Activated T-helper 17 cell treated with anti-CD3 and anti-CD28 coated beads, Interleukin-2, amount 50 U/mL, for 72 hours (primary cell): ENCODE results near the gene IKBKG. TPM values are rescaled to one million over a fixed set of nuclear protein-coding genes. Genes with fewer than 3 reads are reported as not detected.
"Not testable (repeated sequence)": the region's sequence is repeated elsewhere in the genome, so short reads cannot be mapped to it uniquely, and the experiment has no call there.

Experiments
- ATAC-seq: fragments of 150-1000 bp; cut with Tn5 transposase; replicated peaks from 2 replicates; pipeline ENCODE4 v1.10.0; 2021; ENCODE audit warnings: mild to moderate bottlenecking, moderate library complexity
- H3K27ac Mint-ChIP-seq: one replicate; pipeline ENCODE4 v1.8.0; 2022; ENCODE audit warnings: mixed read lengths
- H3K27me3 Mint-ChIP-seq: one replicate; pipeline ENCODE4 v1.8.0; 2022; ENCODE audit warnings: mixed read lengths
- H3K36me3 Mint-ChIP-seq: one replicate; pipeline ENCODE4 v1.8.0; 2022; ENCODE audit warnings: low read depth, mild to moderate bottlenecking, mixed read lengths
- H3K4me1 Mint-ChIP-seq: one replicate; pipeline ENCODE4 v1.8.0; 2022; ENCODE audit warnings: mixed read lengths
- H3K4me3 Mint-ChIP-seq: one replicate; pipeline ENCODE4 v1.8.0; 2022; ENCODE audit warnings: mild to moderate bottlenecking, mixed read lengths
- H3K9me3 Mint-ChIP-seq: one replicate; pipeline ENCODE4 v1.8.0; 2022; ENCODE audit warnings: mixed read lengths
- total RNA-seq, 2 donors: library from RNA; stranded (reverse); gene quantifications; one replicate each; pipeline ENCODE4 v1.2.3, GENCODE V29; 2022

Gene IKBKG
- total RNA-seq, 2 donors from 2014 or later, result 26.1 to 39.6 TPM

- Mint-ChIP-seq H3K27me3 (no peaks in the 10 kb centered on the region), H3K4me3 (no peak overlapping the region), H3K36me3 (no peaks in the 10 kb centered on the region), H3K27ac (no peak overlapping the region), H3K4me1 (no peaks in the 10 kb centered on the region), H3K9me3 (no peaks in the 10 kb centered on the region)
- ATAC-seq, result no peak
These were observed 53.4 kb downstream of the IKBKG start for GRCh38 chrX:154600759-154601374.

GRCh38 chrX:154602226-154602625 is 54.8 kb downstream of the IKBKG start:
- H3K4me3 Mint-ChIP-seq, result no peak overlapping the region
- H3K36me3 Mint-ChIP-seq, result no peaks in the 10 kb centered on the region
- no peak overlapping the region for H3K27ac Mint-ChIP-seq
- H3K4me1 Mint-ChIP-seq, result no peaks in the 10 kb centered on the region
- H3K9me3 Mint-ChIP-seq, result no peaks in the 10 kb centered on the region
- no peak for ATAC-seq
- no peaks in the 10 kb centered on the region for H3K27me3 Mint-ChIP-seq

- no peaks in the 10 kb centered on the region for H3K4me1 Mint-ChIP-seq
- ATAC-seq, result no peak
- no peak overlapping the region for H3K27ac Mint-ChIP-seq
- H3K9me3 Mint-ChIP-seq, result no peaks in the 10 kb centered on the region
- H3K27me3 Mint-ChIP-seq, result no peaks in the 10 kb centered on the region
- H3K4me3 Mint-ChIP-seq, result no peak overlapping the region
- no peaks in the 10 kb centered on the region for H3K36me3 Mint-ChIP-seq
These were observed 55.5 kb downstream of the IKBKG start for GRCh38 chrX:154602766-154603437.

- ATAC-seq, result no peak
- Mint-ChIP-seq H3K4me3 (no peak overlapping the region), H3K4me1 (no peaks in the 10 kb centered on the region), H3K27ac (no peak overlapping the region), H3K36me3 (no peaks in the 10 kb centered on the region), H3K27me3 (no peaks in the 10 kb centered on the region), H3K9me3 (no peaks in the 10 kb centered on the region)
These were observed 56.3 kb downstream of the IKBKG start for GRCh38 chrX:154603438-154604430.

GRCh38 chrX:154605566-154605965 is 58.1 kb downstream of the IKBKG start:
- no peak overlapping the region for H3K27ac Mint-ChIP-seq
- no peaks in the 10 kb centered on the region for H3K9me3 Mint-ChIP-seq
- no peak overlapping the region for H3K4me3 Mint-ChIP-seq
- no peaks in the 10 kb centered on the region for H3K27me3 Mint-ChIP-seq
- no peaks in the 10 kb centered on the region for H3K36me3 Mint-ChIP-seq
- ATAC-seq, result no peak
- H3K4me1 Mint-ChIP-seq, result no peaks in the 10 kb centered on the region

- Mint-ChIP-seq H3K27me3 (no peaks in the 10 kb centered on the region), H3K4me1 (no peaks in the 10 kb centered on the region), H3K36me3 (no peaks in the 10 kb centered on the region), H3K9me3 (no peaks in the 10 kb centered on the region), H3K4me3 (no peak overlapping the region), H3K27ac (no peak overlapping the region)
- ATAC-seq, result no peak
These were observed 60.0 kb downstream of the IKBKG start for GRCh38 chrX:154607370-154607769.

- H3K4me3 Mint-ChIP-seq, H3K27ac Mint-ChIP-seq, H3K27me3 Mint-ChIP-seq, H3K4me1 Mint-ChIP-seq, H3K9me3 Mint-ChIP-seq, H3K36me3 Mint-ChIP-seq, ATAC-seq: not testable (repeated sequence)
These were observed 60.6 kb downstream of the IKBKG start for GRCh38 chrX:154607976-154608375.

- H3K4me1 Mint-ChIP-seq, result not testable (repeated sequence)
These were observed 61.4 kb downstream of the IKBKG start for GRCh38 chrX:154608823-154609222.

GRCh38 chrX:154611146-154611545 is 63.7 kb downstream of the IKBKG start:
- ATAC-seq, H3K36me3 Mint-ChIP-seq, H3K27ac Mint-ChIP-seq, H3K4me1 Mint-ChIP-seq, H3K9me3 Mint-ChIP-seq, H3K27me3 Mint-ChIP-seq, H3K4me3 Mint-ChIP-seq: not testable (repeated sequence)

More at GRCh38 chrX:154608823-154609222, 61.4 kb downstream of the IKBKG start:
- H3K4me3 Mint-ChIP-seq, H3K27me3 Mint-ChIP-seq, ATAC-seq, H3K36me3 Mint-ChIP-seq, H3K27ac Mint-ChIP-seq, H3K9me3 Mint-ChIP-seq: not testable (repeated sequence)

GRCh38 chrX:154613586-154613985 is 66.2 kb downstream of the IKBKG start:
- H3K36me3 Mint-ChIP-seq, ATAC-seq: not testable (repeated sequence)

More at GRCh38 chrX:154613586-154613985, 66.2 kb downstream of the IKBKG start:
- H3K27ac Mint-ChIP-seq, H3K4me3 Mint-ChIP-seq, H3K4me1 Mint-ChIP-seq, H3K27me3 Mint-ChIP-seq, H3K9me3 Mint-ChIP-seq: not testable (repeated sequence)

Other genes with a start within 250 kb of the IKBKG start
- gene FLNA, start 173.0 kb upstream of the IKBKG start, total RNA-seq, result 1,000 to 10,000 TPM; 1,274 to 1,383 TPM
- gene EMD, start 168.3 kb upstream of the IKBKG start, total RNA-seq, result 10 to 100 TPM; 86.5 to 87.5 TPM
- 1,000 to 10,000 TPM; 1,604 to 1,651 TPM for gene RPL10, start 149.2 kb upstream of the IKBKG start, total RNA-seq
- 10 to 100 TPM; 13.9 to 16.7 TPM for gene DNASE1L1, start 138.4 kb upstream of the IKBKG start, total RNA-seq
- gene TAFAZZIN, start 136.1 kb upstream of the IKBKG start, total RNA-seq, result 10 to 100 TPM; 39.3 to 40.8 TPM
- 10 to 100 TPM; 39.9 to 42.1 TPM for gene ATP6AP1, start 118.9 kb upstream of the IKBKG start, total RNA-seq
- 100 to 1,000 TPM; 120 to 165 TPM for gene GDI1, start 110.5 kb upstream of the IKBKG start, total RNA-seq
- 10 to 100 TPM; 49.3 to 71.4 TPM for gene FAM50A, start 103.5 kb upstream of the IKBKG start, total RNA-seq
- gene PLXNA3, start 89.3 kb upstream of the IKBKG start, total RNA-seq, result 10 to 100 TPM; 63.2 to 67.8 TPM
- gene LAGE3, start 68.3 kb upstream of the IKBKG start, total RNA-seq, result 10 to 100 TPM; 37.4 to 47.9 TPM
- gene UBL4A, start 61.0 kb upstream of the IKBKG start, total RNA-seq, result 10 to 100 TPM; 37.2 to 53.4 TPM
- gene SLC10A3, start 57.0 kb upstream of the IKBKG start, total RNA-seq, result 10 to 100 TPM; 17.3 to 24.8 TPM
- 10 to 100 TPM; 24.5 to 25.4 TPM for gene FAM3A, start 31.4 kb upstream of the IKBKG start, total RNA-seq
- gene G6PD, start 774 bp upstream of the IKBKG start, total RNA-seq, result 10 to 100 TPM; 48.1 to 78.3 TPM
- not detected for gene CTAG1A, start 37.5 kb downstream of the IKBKG start, total RNA-seq
- gene CTAG1B, start 71.7 kb downstream of the IKBKG start, total RNA-seq, result not detected
- gene CTAG2, start 106.0 kb downstream of the IKBKG start, total RNA-seq, result not detected
- 10 to 100 TPM; 12.1 to 13.5 TPM for gene GAB3, start 203.5 kb downstream of the IKBKG start, total RNA-seq
- gene DKC1, start 215.2 kb downstream of the IKBKG start, total RNA-seq, result 100 to 1,000 TPM in 1 of 2 donors, 10 to 100 TPM in 1; 72.8 to 142 TPM